ENCODE data around the gene OR5K3.

DNA sequence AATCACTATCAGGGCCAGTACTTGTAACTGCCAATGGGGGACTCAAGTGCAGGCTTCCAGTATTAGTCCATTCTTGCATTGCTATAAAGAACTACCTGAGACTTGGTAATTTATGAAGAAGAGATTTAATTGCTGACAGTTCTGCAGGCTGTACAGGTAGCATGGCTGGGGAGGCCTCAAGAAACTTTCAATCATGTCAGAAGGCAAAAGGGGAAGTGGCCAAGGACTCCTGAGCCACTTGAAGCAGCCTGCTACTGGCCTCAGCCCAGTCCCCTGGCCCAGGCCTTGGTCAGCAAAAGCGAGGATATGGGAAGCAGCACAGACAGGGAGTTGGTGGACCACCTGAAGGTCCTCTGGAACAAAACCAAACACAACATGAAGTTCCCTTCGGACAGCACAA lies 43.3 kb downstream of the OR5K3 start:
- TF ChIP-seq, protein P1, sequence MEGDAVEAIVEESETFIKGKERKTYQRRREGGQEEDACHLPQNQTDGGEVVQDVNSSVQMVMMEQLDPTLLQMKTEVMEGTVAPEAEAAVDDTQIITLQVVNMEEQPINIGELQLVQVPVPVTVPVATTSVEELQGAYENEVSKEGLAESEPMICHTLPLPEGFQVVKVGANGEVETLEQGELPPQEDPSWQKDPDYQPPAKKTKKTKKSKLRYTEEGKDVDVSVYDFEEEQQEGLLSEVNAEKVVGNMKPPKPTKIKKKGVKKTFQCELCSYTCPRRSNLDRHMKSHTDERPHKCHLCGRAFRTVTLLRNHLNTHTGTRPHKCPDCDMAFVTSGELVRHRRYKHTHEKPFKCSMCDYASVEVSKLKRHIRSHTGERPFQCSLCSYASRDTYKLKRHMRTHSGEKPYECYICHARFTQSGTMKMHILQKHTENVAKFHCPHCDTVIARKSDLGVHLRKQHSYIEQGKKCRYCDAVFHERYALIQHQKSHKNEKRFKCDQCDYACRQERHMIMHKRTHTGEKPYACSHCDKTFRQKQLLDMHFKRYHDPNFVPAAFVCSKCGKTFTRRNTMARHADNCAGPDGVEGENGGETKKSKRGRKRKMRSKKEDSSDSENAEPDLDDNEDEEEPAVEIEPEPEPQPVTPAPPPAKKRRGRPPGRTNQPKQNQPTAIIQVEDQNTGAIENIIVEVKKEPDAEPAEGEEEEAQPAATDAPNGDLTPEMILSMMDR (IDR thresholded peaks at IDR 0.05; ENCODE audit: low read depth, low read length, poor library complexity, severe bottlenecking) = no peak
- no peak for TF ChIP-seq EZH2phosphoT487 (IDR thresholded peaks at IDR 0.05; ENCODE audit: borderline replicate concordance, low read length)

Measured in DOHH2 (cell line).